WTC11 (cell line): ENCODE results near the gene H1-8. TPM values are rescaled to one million over a fixed set of nuclear protein-coding genes. Genes with fewer than 3 reads are reported as not detected.

Experiments
- ATAC-seq: fragments of 200-7000 bp; cut with Tn5 transposase; 2 replicates; pipeline ENCODE4 v1.10.0; 2021; ENCODE audit warnings: mild to moderate bottlenecking, moderate library complexity
- CTCF ChIA-PET: fragments of 300-600 bp; sonication (Branson Sonifier 250); formaldehyde crosslinking; loops from one replicate; lab custom pipeline; 2021; ENCODE audit warnings: antibody characterized with exemption; lab: Charles Lee
- POLR2A ChIA-PET: fragments of 350-600 bp; sonication (Branson Sonifier 250); formaldehyde crosslinking; loops from one replicate; lab custom pipeline; 2021; ENCODE audit warnings: antibody characterized with exemption; lab: Charles Lee
- DNase-seq: peaks from one replicate; pipeline ENCODE4 v3.0.0; 2021; ENCODE audit warnings: low spot score
- H3K27ac Mint-ChIP-seq: 2 replicates; pipeline ENCODE4 v1.8.0; 2021; ENCODE audit warnings: mixed read lengths
- H3K27me3 Mint-ChIP-seq: 2 replicates; pipeline ENCODE4 v1.8.0; 2021; ENCODE audit warnings: low read depth, mild to moderate bottlenecking, moderate library complexity, mixed read lengths
- H3K36me3 Mint-ChIP-seq: 2 replicates; pipeline ENCODE4 v1.8.0; 2021; ENCODE audit warnings: mixed read lengths
- H3K4me1 Mint-ChIP-seq: 2 replicates; pipeline ENCODE4 v1.8.0; 2022; ENCODE audit warnings: mixed read lengths
- H3K4me3 Mint-ChIP-seq: 2 replicates; pipeline ENCODE4 v1.8.0; 2021; ENCODE audit warnings: mild to moderate bottlenecking, moderate library complexity, mixed read lengths
- H3K9me3 Mint-ChIP-seq: 2 replicates; pipeline ENCODE4 v1.8.0; 2021; ENCODE audit warnings: mixed read lengths
- CREM ChIP-seq: sonication (generic); formaldehyde crosslinking; IDR thresholded peaks from 2 replicates; pipeline ENCODE4 v1.8.1; 2022; ENCODE audit warnings: mild to moderate bottlenecking, missing genetic modification reagents, moderate library complexity
- FOXJ3 ChIP-seq: sonication (generic); formaldehyde crosslinking; IDR thresholded peaks from 2 replicates; pipeline ENCODE4 v1.9.0; 2021; ENCODE audit warnings: missing genetic modification reagents, mild to moderate bottlenecking, borderline replicate concordance
- GABPB1 ChIP-seq: sonication (generic); formaldehyde crosslinking; IDR thresholded peaks from 2 replicates; pipeline ENCODE4 v1.8.1; 2023; ENCODE audit warnings: mild to moderate bottlenecking, missing genetic modification reagents
- GRHL2 ChIP-seq: fragments of 250-450 bp; sonication (Bioruptor Pico); IDR thresholded peaks from 2 replicates; pipeline ENCODE4 v1.8.0; 2022; ENCODE audit warnings: mild to moderate bottlenecking, moderate library complexity; ENCODE audit not compliant: insufficient replicate concordance, severe bottlenecking
- GTF2I ChIP-seq: fragments of 250-450 bp; sonication (Bioruptor Pico); conservative IDR thresholded peaks from 2 replicates; pipeline ENCODE4 v1.4.0; 2021; ENCODE audit warnings: mild to moderate bottlenecking
- JAZF1 ChIP-seq: fragments of 250-450 bp; sonication (Bioruptor Pico); IDR thresholded peaks from 2 replicates; pipeline ENCODE4 v1.9.0; 2021; ENCODE audit warnings: moderate library complexity, mild to moderate bottlenecking, inconsistent platforms
- KAT7 ChIP-seq: sonication (generic); formaldehyde crosslinking; IDR thresholded peaks from 2 replicates; pipeline ENCODE4 v1.8.1; 2023; ENCODE audit warnings: missing genetic modification reagents, mild to moderate bottlenecking, borderline replicate concordance
- NFATC4 ChIP-seq: fragments of 250-450 bp; sonication (Bioruptor Pico); IDR thresholded peaks from 2 replicates; pipeline ENCODE4 v1.9.0; 2021; ENCODE audit warnings: mild to moderate bottlenecking
- NFYB ChIP-seq: sonication (generic); formaldehyde crosslinking; conservative IDR thresholded peaks from 2 replicates; pipeline ENCODE4 v1.8.0; 2022; ENCODE audit warnings: low read depth, missing genetic modification reagents
- PRRX2 ChIP-seq: fragments of 250-450 bp; sonication (Bioruptor Pico); IDR thresholded peaks from 2 replicates; pipeline ENCODE4 v1.8.0; 2021; ENCODE audit warnings: mild to moderate bottlenecking
- SMAD3 ChIP-seq: sonication (generic); formaldehyde crosslinking; IDR thresholded peaks from 2 replicates; pipeline ENCODE4 v1.8.0; 2022; ENCODE audit warnings: missing genetic modification reagents, mild to moderate bottlenecking, borderline replicate concordance
- TCF7 ChIP-seq: sonication (generic); formaldehyde crosslinking; IDR thresholded peaks from 2 replicates; pipeline ENCODE4 v1.8.0; 2022; ENCODE audit warnings: mild to moderate bottlenecking, low read depth, missing genetic modification reagents, moderate library complexity
- TEAD1 ChIP-seq: sonication (generic); formaldehyde crosslinking; IDR thresholded peaks from 2 replicates; pipeline ENCODE4 v1.8.0; 2022; ENCODE audit warnings: mild to moderate bottlenecking, missing genetic modification reagents
- ZNF138 ChIP-seq: sonication (generic); formaldehyde crosslinking; conservative IDR thresholded peaks from 2 replicates; pipeline ENCODE4 v1.8.1; 2022; ENCODE audit warnings: mild to moderate bottlenecking, moderate library complexity, missing genetic modification reagents
- ZNF219 ChIP-seq: sonication (generic); formaldehyde crosslinking; IDR thresholded peaks from 2 replicates; pipeline ENCODE4 v1.8.0; 2023; ENCODE audit warnings: missing genetic modification reagents, mild to moderate bottlenecking, borderline replicate concordance
- ZNF423 ChIP-seq: fragments of 250-450 bp; sonication (Bioruptor Pico); IDR thresholded peaks from 2 replicates; pipeline ENCODE4 v2.1.2; 2022; ENCODE audit warnings: mild to moderate bottlenecking, moderate library complexity
- total RNA-seq: library from RNA; stranded (reverse); gene quantifications from 3 replicates; pipeline ENCODE4 v1.2.3, GENCODE V29; 2021
- TF ChIP-seq, protein P1 (sequence below): sonication (generic); formaldehyde crosslinking; IDR thresholded peaks from 2 replicates; pipeline ENCODE4 v1.8.1; 2023; ENCODE audit warnings: mild to moderate bottlenecking, missing genetic modification reagents
- TF ChIP-seq, protein P2 (sequence below): sonication (generic); formaldehyde crosslinking; IDR thresholded peaks from 2 replicates; pipeline ENCODE4 v1.8.1; 2023; ENCODE audit warnings: mild to moderate bottlenecking, missing genetic modification reagents, borderline replicate concordance
- TF ChIP-seq, protein P3 (sequence below): sonication (generic); formaldehyde crosslinking; conservative IDR thresholded peaks from 2 replicates; pipeline ENCODE4 v1.8.1; 2022; ENCODE audit warnings: mild to moderate bottlenecking, missing genetic modification reagents
- TF ChIP-seq, protein P4 (sequence below): sonication (generic); formaldehyde crosslinking; IDR thresholded peaks from 2 replicates; pipeline ENCODE4 v1.8.0; 2023; ENCODE audit warnings: missing genetic modification reagents, mild to moderate bottlenecking, borderline replicate concordance
- TF ChIP-seq, protein P5 (sequence below): fragments of 250-450 bp; sonication (Bioruptor Pico); IDR thresholded peaks from 2 replicates; pipeline ENCODE4 v1.8.0; 2021; ENCODE audit warnings: mild to moderate bottlenecking

H1-8 gene
- total RNA-seq, 1 experiment from 2014 or later = not detected

DNA sequence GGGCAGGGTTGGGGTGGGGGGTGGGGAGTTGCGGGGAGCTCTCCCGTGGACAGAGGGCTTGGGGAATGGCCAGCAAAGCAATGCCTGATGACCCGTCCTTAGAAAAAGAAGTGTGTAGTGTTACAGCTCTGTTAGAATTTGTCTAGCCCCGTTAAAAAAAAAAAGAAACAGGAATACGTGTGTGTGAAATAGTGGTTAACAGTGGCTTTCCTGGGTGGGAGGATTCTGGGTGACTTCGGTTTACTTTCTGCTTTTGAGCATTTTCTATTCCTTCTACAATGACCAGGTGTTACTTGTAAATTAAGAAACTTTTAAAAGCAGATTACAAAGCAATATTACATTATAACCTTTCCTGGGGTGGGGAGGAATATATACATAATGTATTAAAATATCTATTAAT is 25.0 kb downstream of the H1-8 start (continued):
- TF ChIP-seq ZNF219 (CRISPR knock-in tag) (no peak), ZNF423 (no peak), GRHL2 (CRISPR knock-in tag) (no peak), TEAD1 (no peak), GTF2I (CRISPR knock-in tag) (no peak), JAZF1 (CRISPR knock-in tag) (no peak), PRRX2 (CRISPR knock-in tag) (no peak)
- TF ChIP-seq, protein P1, sequence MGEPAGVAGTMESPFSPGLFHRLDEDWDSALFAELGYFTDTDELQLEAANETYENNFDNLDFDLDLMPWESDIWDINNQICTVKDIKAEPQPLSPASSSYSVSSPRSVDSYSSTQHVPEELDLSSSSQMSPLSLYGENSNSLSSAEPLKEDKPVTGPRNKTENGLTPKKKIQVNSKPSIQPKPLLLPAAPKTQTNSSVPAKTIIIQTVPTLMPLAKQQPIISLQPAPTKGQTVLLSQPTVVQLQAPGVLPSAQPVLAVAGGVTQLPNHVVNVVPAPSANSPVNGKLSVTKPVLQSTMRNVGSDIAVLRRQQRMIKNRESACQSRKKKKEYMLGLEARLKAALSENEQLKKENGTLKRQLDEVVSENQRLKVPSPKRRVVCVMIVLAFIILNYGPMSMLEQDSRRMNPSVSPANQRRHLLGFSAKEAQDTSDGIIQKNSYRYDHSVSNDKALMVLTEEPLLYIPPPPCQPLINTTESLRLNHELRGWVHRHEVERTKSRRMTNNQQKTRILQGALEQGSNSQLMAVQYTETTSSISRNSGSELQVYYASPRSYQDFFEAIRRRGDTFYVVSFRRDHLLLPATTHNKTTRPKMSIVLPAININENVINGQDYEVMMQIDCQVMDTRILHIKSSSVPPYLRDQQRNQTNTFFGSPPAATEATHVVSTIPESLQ = no peak
- TF ChIP-seq, all 79 proteins: peak for 0

DNA sequence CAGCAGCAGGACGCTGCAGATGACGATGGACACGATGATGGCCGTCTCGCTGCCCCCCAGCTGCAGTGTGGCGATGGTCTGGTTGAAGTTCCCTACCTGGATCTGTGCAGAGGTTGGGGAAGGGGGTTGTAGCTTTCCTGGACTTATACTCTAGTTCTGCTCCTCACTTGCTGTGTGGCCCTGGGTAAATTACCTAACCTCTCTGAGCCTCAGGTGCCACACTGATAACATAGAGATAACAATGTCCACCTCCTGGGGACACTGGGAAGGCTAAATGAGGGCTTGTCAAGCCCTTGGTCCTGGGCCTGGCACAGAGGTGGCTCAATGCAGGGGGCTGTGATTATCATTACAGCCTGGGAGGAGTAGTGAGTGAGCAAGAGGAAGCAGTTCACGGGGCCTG is 26.9 kb downstream of the H1-8 start:
- ChIA-PET CTCF (no interaction called here), POLR2A (no interaction called here)
- Mint-ChIP-seq H3K27ac (no peak overlapping the region), H3K27me3 (no peaks in the 10 kb centered on the region), H3K4me1 (peaks cover 6% of the 10 kb centered on the region), H3K36me3 (peaks cover 3% of the 10 kb centered on the region; the same call in 1 of the 2 replicates), H3K9me3 (no peaks in the 10 kb centered on the region), H3K4me3 (no peak overlapping the region)
- no peak for ATAC-seq
- TF ChIP-seq FOXJ3 (no peak), ZNF138 (CRISPR knock-in tag) (no peak), NFATC4 (CRISPR knock-in tag) (no peak), CREM (no peak), TCF7 (CRISPR knock-in tag) (no peak), KAT7 (CRISPR knock-in tag) (no peak), GABPB1 (CRISPR knock-in tag) (no peak), SMAD3 (CRISPR knock-in tag) (no peak), NFYB (CRISPR knock-in tag) (no peak)
- TF ChIP-seq, protein P1 = no peak
- TF ChIP-seq, protein P2, sequence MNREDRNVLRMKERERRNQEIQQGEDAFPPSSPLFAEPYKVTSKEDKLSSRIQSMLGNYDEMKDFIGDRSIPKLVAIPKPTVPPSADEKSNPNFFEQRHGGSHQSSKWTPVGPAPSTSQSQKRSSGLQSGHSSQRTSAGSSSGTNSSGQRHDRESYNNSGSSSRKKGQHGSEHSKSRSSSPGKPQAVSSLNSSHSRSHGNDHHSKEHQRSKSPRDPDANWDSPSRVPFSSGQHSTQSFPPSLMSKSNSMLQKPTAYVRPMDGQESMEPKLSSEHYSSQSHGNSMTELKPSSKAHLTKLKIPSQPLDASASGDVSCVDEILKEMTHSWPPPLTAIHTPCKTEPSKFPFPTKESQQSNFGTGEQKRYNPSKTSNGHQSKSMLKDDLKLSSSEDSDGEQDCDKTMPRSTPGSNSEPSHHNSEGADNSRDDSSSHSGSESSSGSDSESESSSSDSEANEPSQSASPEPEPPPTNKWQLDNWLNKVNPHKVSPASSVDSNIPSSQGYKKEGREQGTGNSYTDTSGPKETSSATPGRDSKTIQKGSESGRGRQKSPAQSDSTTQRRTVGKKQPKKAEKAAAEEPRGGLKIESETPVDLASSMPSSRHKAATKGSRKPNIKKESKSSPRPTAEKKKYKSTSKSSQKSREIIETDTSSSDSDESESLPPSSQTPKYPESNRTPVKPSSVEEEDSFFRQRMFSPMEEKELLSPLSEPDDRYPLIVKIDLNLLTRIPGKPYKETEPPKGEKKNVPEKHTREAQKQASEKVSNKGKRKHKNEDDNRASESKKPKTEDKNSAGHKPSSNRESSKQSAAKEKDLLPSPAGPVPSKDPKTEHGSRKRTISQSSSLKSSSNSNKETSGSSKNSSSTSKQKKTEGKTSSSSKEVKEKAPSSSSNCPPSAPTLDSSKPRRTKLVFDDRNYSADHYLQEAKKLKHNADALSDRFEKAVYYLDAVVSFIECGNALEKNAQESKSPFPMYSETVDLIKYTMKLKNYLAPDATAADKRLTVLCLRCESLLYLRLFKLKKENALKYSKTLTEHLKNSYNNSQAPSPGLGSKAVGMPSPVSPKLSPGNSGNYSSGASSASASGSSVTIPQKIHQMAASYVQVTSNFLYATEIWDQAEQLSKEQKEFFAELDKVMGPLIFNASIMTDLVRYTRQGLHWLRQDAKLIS (CRISPR knock-in tag) = no peak
- TF ChIP-seq, protein P3, sequence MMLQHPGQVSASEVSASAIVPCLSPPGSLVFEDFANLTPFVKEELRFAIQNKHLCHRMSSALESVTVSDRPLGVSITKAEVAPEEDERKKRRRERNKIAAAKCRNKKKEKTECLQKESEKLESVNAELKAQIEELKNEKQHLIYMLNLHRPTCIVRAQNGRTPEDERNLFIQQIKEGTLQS (CRISPR knock-in tag) = no peak
- TF ChIP-seq, protein P4, sequence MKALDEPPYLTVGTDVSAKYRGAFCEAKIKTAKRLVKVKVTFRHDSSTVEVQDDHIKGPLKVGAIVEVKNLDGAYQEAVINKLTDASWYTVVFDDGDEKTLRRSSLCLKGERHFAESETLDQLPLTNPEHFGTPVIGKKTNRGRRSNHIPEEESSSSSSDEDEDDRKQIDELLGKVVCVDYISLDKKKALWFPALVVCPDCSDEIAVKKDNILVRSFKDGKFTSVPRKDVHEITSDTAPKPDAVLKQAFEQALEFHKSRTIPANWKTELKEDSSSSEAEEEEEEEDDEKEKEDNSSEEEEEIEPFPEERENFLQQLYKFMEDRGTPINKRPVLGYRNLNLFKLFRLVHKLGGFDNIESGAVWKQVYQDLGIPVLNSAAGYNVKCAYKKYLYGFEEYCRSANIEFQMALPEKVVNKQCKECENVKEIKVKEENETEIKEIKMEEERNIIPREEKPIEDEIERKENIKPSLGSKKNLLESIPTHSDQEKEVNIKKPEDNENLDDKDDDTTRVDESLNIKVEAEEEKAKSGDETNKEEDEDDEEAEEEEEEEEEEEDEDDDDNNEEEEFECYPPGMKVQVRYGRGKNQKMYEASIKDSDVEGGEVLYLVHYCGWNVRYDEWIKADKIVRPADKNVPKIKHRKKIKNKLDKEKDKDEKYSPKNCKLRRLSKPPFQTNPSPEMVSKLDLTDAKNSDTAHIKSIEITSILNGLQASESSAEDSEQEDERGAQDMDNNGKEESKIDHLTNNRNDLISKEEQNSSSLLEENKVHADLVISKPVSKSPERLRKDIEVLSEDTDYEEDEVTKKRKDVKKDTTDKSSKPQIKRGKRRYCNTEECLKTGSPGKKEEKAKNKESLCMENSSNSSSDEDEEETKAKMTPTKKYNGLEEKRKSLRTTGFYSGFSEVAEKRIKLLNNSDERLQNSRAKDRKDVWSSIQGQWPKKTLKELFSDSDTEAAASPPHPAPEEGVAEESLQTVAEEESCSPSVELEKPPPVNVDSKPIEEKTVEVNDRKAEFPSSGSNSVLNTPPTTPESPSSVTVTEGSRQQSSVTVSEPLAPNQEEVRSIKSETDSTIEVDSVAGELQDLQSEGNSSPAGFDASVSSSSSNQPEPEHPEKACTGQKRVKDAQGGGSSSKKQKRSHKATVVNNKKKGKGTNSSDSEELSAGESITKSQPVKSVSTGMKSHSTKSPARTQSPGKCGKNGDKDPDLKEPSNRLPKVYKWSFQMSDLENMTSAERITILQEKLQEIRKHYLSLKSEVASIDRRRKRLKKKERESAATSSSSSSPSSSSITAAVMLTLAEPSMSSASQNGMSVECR = no peak
- TF ChIP-seq, protein P5, sequence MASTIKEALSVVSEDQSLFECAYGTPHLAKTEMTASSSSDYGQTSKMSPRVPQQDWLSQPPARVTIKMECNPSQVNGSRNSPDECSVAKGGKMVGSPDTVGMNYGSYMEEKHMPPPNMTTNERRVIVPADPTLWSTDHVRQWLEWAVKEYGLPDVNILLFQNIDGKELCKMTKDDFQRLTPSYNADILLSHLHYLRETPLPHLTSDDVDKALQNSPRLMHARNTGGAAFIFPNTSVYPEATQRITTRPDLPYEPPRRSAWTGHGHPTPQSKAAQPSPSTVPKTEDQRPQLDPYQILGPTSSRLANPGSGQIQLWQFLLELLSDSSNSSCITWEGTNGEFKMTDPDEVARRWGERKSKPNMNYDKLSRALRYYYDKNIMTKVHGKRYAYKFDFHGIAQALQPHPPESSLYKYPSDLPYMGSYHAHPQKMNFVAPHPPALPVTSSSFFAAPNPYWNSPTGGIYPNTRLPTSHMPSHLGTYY (CRISPR knock-in tag) = no peak
- DNase-seq = no peak
